Measurements from ENCODE around the gene SUN3.

DNA sequence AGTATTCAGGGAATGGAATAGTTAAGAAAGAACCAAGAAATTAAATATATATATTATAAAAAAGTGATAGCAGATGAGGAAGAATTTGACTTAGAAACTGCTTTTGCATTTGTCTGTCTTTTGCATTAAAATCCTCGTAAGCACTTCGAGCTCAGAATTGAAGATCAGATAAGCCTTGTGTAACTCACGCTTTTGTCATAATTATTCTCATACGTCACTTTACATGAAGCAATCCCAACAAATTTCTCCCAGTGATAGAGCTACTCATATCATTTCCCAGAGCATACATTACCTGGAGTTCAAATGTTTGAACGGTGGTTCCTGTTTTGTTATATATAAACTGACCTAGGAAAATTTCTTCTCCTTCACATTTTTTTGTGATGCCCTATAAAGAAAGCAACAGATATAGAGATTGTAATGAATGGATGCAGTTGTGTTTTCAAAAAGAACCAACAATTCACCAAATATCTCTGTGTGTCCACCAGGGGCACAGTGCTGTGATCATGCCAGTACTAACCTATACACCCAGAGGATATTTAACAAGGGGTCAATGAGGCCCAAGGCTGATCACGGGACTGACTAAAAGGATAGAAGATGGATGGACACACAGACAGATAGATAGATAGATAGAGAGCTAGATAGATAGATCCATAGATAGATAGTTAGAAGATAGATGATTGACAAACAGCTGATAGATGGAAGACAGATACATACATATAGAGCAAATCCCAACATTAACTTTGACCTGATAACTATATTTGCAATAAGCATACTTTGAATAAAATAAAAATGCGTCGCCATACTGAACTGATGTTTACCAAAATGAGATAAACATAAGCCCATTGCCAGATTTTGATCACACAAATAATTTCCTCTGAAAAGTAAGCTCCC, 40.2 kb downstream of the SUN3 start:
- TF ChIP-seq, protein P1, sequence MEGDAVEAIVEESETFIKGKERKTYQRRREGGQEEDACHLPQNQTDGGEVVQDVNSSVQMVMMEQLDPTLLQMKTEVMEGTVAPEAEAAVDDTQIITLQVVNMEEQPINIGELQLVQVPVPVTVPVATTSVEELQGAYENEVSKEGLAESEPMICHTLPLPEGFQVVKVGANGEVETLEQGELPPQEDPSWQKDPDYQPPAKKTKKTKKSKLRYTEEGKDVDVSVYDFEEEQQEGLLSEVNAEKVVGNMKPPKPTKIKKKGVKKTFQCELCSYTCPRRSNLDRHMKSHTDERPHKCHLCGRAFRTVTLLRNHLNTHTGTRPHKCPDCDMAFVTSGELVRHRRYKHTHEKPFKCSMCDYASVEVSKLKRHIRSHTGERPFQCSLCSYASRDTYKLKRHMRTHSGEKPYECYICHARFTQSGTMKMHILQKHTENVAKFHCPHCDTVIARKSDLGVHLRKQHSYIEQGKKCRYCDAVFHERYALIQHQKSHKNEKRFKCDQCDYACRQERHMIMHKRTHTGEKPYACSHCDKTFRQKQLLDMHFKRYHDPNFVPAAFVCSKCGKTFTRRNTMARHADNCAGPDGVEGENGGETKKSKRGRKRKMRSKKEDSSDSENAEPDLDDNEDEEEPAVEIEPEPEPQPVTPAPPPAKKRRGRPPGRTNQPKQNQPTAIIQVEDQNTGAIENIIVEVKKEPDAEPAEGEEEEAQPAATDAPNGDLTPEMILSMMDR (IDR thresholded peaks at IDR 0.05; ENCODE audit: low read length), result peak; percentile 51
- TF ChIP-seq EZH2 (optimal IDR thresholded peaks at IDR 0.05; ENCODE audit: low read depth, low read length), result no peak

Data from MM.1S (cell line).